GM18868 (cell line): ENCODE data around the gene SEC23B.

ENCODE experiments used
- ATAC-seq: cut with Tn5 transposase; IDR thresholded peaks from one replicate; pipeline ENCODE4 v1.9.1; 2021; ENCODE audit warnings: mild to moderate bottlenecking, moderate library complexity; ENCODE audit not compliant: unreplicated experiment

Gene SEC23B

GRCh38 chr20:18587665-18588573, 80.2 kb downstream of the SEC23B start, which contains the start of gene DTD1:
Gene DTD1 (plus strand): TSS chr20:18588054. CDS start chr20:18588073, 19 bp downstream.
- peak; percentile 88 for ATAC-seq

- ATAC-seq = peak; percentile 5
Observed at GRCh38 chr20:18588574-18588933, 80.8 kb downstream of the SEC23B start.

GRCh38 chr20:18589941-18590674, 82.4 kb downstream of the SEC23B start:
- ATAC-seq = no peak

GRCh38 chr20:18596270-18596669, 88.5 kb downstream of the SEC23B start:
- ATAC-seq = no peak

GRCh38 chr20:18609741-18610140, 102.0 kb downstream of the SEC23B start:
- ATAC-seq = no peak
